B cell (primary cell): ENCODE measurements around the gene PLS3.

Source experiments
- CTCF ChIP-seq: fragments of 200-600 bp; IDR thresholded peaks from one replicate; pipeline ENCODE4 v1.8.0; 2022; ENCODE audit warnings: antibody characterized with exemption, mild to moderate bottlenecking
- EZH2 ChIP-seq: IDR thresholded peaks from 2 replicates; pipeline ENCODE4 v1.6.1; 2012; ENCODE audit warnings: borderline replicate concordance, low read depth, mild to moderate bottlenecking, moderate library complexity, low read length; ENCODE audit not compliant: insufficient read depth, poor library complexity, severe bottlenecking

GRCh38 chrX:115533485-115533884, 27.5 kb upstream of the PLS3 start:
- TF ChIP-seq CTCF (no peak), EZH2 (no peak)
